BE2C (cell line): ENCODE results near the gene EFCAB11.
A peak's percentile ranks its signal among the peaks of the same experiment; 100 is the strongest.

Experiments used
- DNase-seq: peaks from one replicate; pipeline ENCODE4 v3.0.0-alpha.2; 2020
- H3K27me3 ChIP-seq: fragments of 250-450 bp; sonication (Bioruptor Pico); 2 replicates; pipeline ENCODE4 v1.5.1; 2020; ENCODE audit warnings: mild to moderate bottlenecking
- H3K36me3 ChIP-seq: fragments of 250-450 bp; sonication (Bioruptor Pico); 2 replicates; pipeline ENCODE4 v1.5.1; 2020; ENCODE audit warnings: mild to moderate bottlenecking
- H3K4me1 ChIP-seq: fragments of 250-450 bp; sonication (Bioruptor Pico); 2 replicates; pipeline ENCODE4 v1.5.1; 2020
- H3K4me3 ChIP-seq: 2 replicates; pipeline ENCODE4 v1.5.1; 2011; ENCODE audit warnings: low read depth, low read length
- H3K9me3 ChIP-seq: fragments of 250-450 bp; sonication (Bioruptor Pico); 2 replicates; pipeline ENCODE4 v1.5.1; 2020
- CTCF ChIP-seq: IDR thresholded peaks from 2 replicates; pipeline ENCODE4 v1.5.1; 2012; ENCODE audit warnings: mild to moderate bottlenecking, low read depth, low read length

EFCAB11 gene

GRCh38 chr14:89990623-89991275 lies 36.2 kb upstream of the EFCAB11 start:
- Histone ChIP-seq H3K27me3 (no peaks in the 10 kb centered on the region), H3K4me3 (peak overlapping the region; percentile 25; the same call in 1 of the 2 replicates), H3K4me1 (peaks cover 15% of the 10 kb centered on the region), H3K36me3 (peaks cover 39% of the 10 kb centered on the region), H3K9me3 (no peaks in the 10 kb centered on the region)
- TF ChIP-seq CTCF, result no peak
- DNase-seq, result no peak

- peak overlapping the region; percentile 25; the same call in 1 of the 2 replicates for H3K4me3 ChIP-seq
- H3K27me3 ChIP-seq, result no peaks in the 10 kb centered on the region
- H3K36me3 ChIP-seq, result peaks cover 36% of the 10 kb centered on the region
- H3K9me3 ChIP-seq, result no peaks in the 10 kb centered on the region
- no peak for TF ChIP-seq CTCF
- H3K4me1 ChIP-seq, result peaks cover 15% of the 10 kb centered on the region
- peak; percentile 22 for DNase-seq
These were observed 35.7 kb upstream of the EFCAB11 start for GRCh38 chr14:89990218-89990617.

GRCh38 chr14:89988787-89989186 lies 34.3 kb upstream of the EFCAB11 start:
- Histone ChIP-seq H3K9me3 (no peaks in the 10 kb centered on the region), H3K4me3 (no peak overlapping the region), H3K4me1 (peaks cover 15% of the 10 kb centered on the region), H3K27me3 (no peaks in the 10 kb centered on the region), H3K36me3 (peaks cover 25% of the 10 kb centered on the region)
- no peak for DNase-seq
- TF ChIP-seq CTCF, result no peak

- no peak overlapping the region for H3K4me3 ChIP-seq
- no peak for TF ChIP-seq CTCF
- H3K27me3 ChIP-seq, result no peaks in the 10 kb centered on the region
- H3K36me3 ChIP-seq, result peaks cover 14% of the 10 kb centered on the region
- peaks cover 15% of the 10 kb centered on the region for H3K4me1 ChIP-seq
- no peaks in the 10 kb centered on the region for H3K9me3 ChIP-seq
- no peak for DNase-seq
These were observed 32.6 kb upstream of the EFCAB11 start for GRCh38 chr14:89987161-89987475.

GRCh38 chr14:89986462-89987160 lies 32.1 kb upstream of the EFCAB11 start:
- H3K36me3 ChIP-seq, result peaks cover 14% of the 10 kb centered on the region
- H3K27me3 ChIP-seq, result no peaks in the 10 kb centered on the region
- H3K4me3 ChIP-seq, result no peak overlapping the region
- DNase-seq, result no peak
- TF ChIP-seq CTCF, result no peak
- no peaks in the 10 kb centered on the region for H3K9me3 ChIP-seq
- peaks cover 15% of the 10 kb centered on the region for H3K4me1 ChIP-seq

GRCh38 chr14:89983375-89983774 lies 28.8 kb upstream of the EFCAB11 start:
- Histone ChIP-seq H3K9me3 (no peaks in the 10 kb centered on the region), H3K27me3 (no peaks in the 10 kb centered on the region), H3K36me3 (peaks cover 31% of the 10 kb centered on the region), H3K4me1 (no peaks in the 10 kb centered on the region), H3K4me3 (no peak overlapping the region)
- DNase-seq, result no peak
- TF ChIP-seq CTCF, result no peak
